Naive thymus-derived CD8-positive, alpha-beta T cell (primary cell): ENCODE data around the gene TIMD4. TPM values are rescaled to one million over a fixed set of nuclear protein-coding genes. Genes with fewer than 3 reads are reported as not detected.
"Not testable (repeated sequence)": the region's sequence is repeated elsewhere in the genome, so short reads cannot be mapped to it uniquely, and the experiment has no call there.

Source experiments
- ATAC-seq, 2 donors: fragments of 150-1000 bp; cut with Tn5 transposase in 1 of 2; sonication (Bioruptor Pico), chemical (Tn5 transposase) in 1 of 2; 1 replicate in 1 of 2; 2 replicates in 1 of 2; pipeline ENCODE4 v1.10.0; 2021; ENCODE audit warnings: mild to moderate bottlenecking in 2 of 2, moderate library complexity in 2 of 2
- POLR2A ChIA-PET: fragments of 350-600 bp; sonication (Branson Sonifier 250); formaldehyde crosslinking; loops from one replicate; lab custom pipeline; 2021; ENCODE audit warnings: antibody characterized with exemption; lab: Charles Lee
- DNase-seq, 10 donors: peaks; one replicate each; pipeline versions ENCODE4 v3.0.0 to v3.0.0-alpha.2; 2020 to 2022
- H3K27ac Mint-ChIP-seq, 10 donors: one replicate each; pipeline ENCODE4 v1.8.0; 2020 to 2022; ENCODE audit warnings: mild to moderate bottlenecking in 10 of 10, mixed read lengths in 10 of 10, moderate library complexity in 4 of 10, inconsistent platforms in 1 of 10
- H3K27me3 Mint-ChIP-seq, 5 donors: one replicate each; pipeline ENCODE4 v1.8.0; 2021 to 2022; ENCODE audit warnings: mixed read lengths in 5 of 5
- H3K36me3 Mint-ChIP-seq, 3 donors: one replicate each; pipeline ENCODE4 v1.8.0; 2020 to 2022; ENCODE audit warnings: mixed read lengths in 3 of 3, mild to moderate bottlenecking in 2 of 3, inconsistent platforms in 1 of 3
- H3K4me1 Mint-ChIP-seq, 4 donors: one replicate each; pipeline ENCODE4 v1.8.0; 2021 to 2022; ENCODE audit warnings: mixed read lengths in 4 of 4
- H3K4me3 Mint-ChIP-seq, 10 donors: one replicate each; pipeline ENCODE4 v1.8.0; 2020 to 2022; ENCODE audit warnings: mild to moderate bottlenecking in 10 of 10, mixed read lengths in 10 of 10, moderate library complexity in 6 of 10, inconsistent platforms in 1 of 10
- H3K9me3 Mint-ChIP-seq, 9 donors: one replicate each; pipeline ENCODE4 v1.8.0; 2020 to 2022; ENCODE audit warnings: mixed read lengths in 9 of 9, mild to moderate bottlenecking in 3 of 9, inconsistent platforms in 1 of 9, moderate library complexity in 1 of 9
- polyA plus RNA-seq, 3 donors: library from polyadenylated mRNA; unstranded; fragments of 300-500 nt; fragmentation: Illumina TruSeq; gene quantifications; one replicate each; pipeline ENCODE4 v1.2.3, GENCODE V29; 2021
- total RNA-seq, 8 experiments: library from RNA in 2 of 8; stranded (reverse) in 2 of 8; gene quantifications; one replicate each; pipeline ENCODE4 v1.2.3 and lab custom pipeline; 2021 to 2026

Gene TIMD4
- 10 to 100 TPM; 19.4 to 26.5 TPM for total RNA-seq
- polyA plus RNA-seq: 1 to 10 TPM in 2 of 3 donors, under 1 TPM in 1; 0.95 to 3.4 (median 1.1) TPM
- 0.06 to 7.4 (median 3.5) reads per million in 6 experiments for total RNA-seq (lab: John Stamatoyannopoulos, UW)

GRCh38 chr5:156963125-156963524 lies at the start of gene TIMD4:
Gene TIMD4, minus strand, starts transcription at chr5:156963226. Its CDS starts 28 bp downstream, at chr5:156963198.
- Mint-ChIP-seq H3K27me3 (peaks cover 0 to 2% (median 0%) of the 10 kb centered on the region in 5 donors), H3K4me3 (no peak within 1 kb of the TSS), H3K27ac (peak within 1 kb of the TSS in 1 of 10 donors; percentile 5), H3K36me3 (peaks cover 11 to 22% (median 18%) of the 10 kb centered on the region in 3 donors), H3K4me1 (peaks cover 0 to 5% (median 0%) of the 10 kb centered on the region in 4 donors), H3K9me3 (peaks cover 0 to 3% (median 0%) of the 10 kb centered on the region in 9 donors)
- ATAC-seq: no peak
- no peak for DNase-seq
- POLR2A ChIA-PET: no interaction called here

DNA sequence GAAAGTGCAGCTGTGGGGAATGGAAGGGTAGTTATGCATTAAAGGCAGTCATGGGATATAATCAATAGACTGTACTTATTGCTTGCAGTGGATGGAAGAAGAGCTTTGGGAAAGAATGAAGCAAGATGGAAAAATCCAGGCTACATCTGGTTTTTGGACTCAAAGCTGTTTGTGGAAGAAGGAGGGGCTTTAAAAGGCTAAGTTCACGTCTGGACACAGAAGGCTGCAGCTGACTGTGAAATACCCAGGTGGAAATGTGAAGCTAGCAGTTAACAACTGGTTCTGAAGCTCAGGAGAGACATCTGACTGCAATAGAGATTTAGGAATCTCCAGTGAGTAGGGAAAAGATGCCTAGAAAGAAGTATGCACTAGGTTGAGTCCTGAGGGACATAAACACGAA lies 43.2 kb upstream of the TIMD4 start:
- H3K36me3 Mint-ChIP-seq: peaks cover 23 to 27% (median 26%) of the 10 kb centered on the region in 3 donors
- H3K9me3 Mint-ChIP-seq: peaks cover 0 to 25% (median 8%) of the 10 kb centered on the region in 9 donors
- H3K27ac Mint-ChIP-seq: no peak overlapping the region
- ATAC-seq (no peak), DNase-seq (no peak)
- no peak overlapping the region for H3K4me3 Mint-ChIP-seq
- peaks cover 0 to 1% (median 0%) of the 10 kb centered on the region in 5 donors for H3K27me3 Mint-ChIP-seq
- POLR2A ChIA-PET: interaction anchor here (0.6 kb wide), 1 partner anchor 12 kb away, joined by 7 read pairs; no protein-coding TSS in a partner anchor
- H3K4me1 Mint-ChIP-seq: peaks cover 0 to 3% (median 0%) of the 10 kb centered on the region in 4 donors

DNA sequence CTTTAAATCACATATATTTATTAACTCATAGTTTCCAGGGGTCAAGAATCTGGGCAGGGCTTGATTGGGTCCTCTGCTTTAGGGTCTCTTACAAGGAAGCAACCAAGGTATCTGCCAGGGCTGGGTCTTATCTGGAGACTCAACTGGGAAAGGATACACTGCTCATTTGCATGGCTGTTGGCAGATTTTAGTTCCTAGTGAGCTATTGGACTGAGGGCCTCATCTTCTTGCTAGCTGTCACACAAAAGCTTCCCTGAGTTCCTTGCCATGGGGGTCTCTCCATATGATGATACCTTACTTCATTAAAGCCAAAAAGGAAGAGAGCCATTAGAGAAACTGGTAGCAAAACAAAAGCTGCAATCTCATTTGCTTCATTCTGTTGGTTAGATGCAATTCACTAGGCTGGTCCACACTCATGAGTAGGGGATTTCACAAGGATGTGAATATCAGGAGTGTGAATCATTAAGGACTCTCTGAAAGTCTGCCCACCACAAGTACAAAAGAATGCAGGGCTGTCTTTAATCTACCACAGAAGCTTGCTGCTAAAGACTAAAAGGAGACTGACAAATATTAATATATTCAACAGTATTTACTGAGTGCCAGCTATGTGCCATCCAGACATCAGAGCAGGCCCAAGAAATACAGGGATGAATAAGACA lies 42.0 kb upstream of the TIMD4 start:
- Mint-ChIP-seq H3K9me3 (peaks cover 0 to 37% (median 11%) of the 10 kb centered on the region in 9 donors), H3K4me3 (no peak overlapping the region), H3K27ac (peak overlapping the region in 2 of 10 donors; percentile 4 to 43), H3K4me1 (peaks cover 0 to 3% (median 0%) of the 10 kb centered on the region in 4 donors), H3K27me3 (peaks cover 0 to 1% (median 0%) of the 10 kb centered on the region in 5 donors), H3K36me3 (peaks cover 30 to 39% (median 35%) of the 10 kb centered on the region in 3 donors)
- POLR2A ChIA-PET: no interaction called here
- DNase-seq: no peak
- no peak for ATAC-seq

DNA sequence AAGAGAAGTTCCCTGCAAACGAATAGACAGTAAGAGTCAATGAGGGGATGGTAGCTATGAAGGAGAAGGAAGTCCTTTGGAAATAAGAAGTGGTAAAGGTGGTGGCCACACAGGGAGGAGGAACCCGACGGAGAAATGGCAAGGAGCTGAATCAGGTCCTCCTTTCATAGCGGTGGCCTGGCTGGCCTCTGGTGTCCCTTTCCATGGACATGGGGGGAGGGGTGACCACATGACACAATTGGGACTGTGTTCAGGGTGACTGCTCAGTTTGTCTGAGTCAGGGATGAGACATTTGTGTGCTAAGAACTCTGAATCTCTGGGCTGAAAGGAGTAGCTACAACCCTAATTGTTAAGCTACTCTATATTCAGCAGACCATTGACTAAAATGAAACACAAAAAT lies 28.7 kb upstream of the TIMD4 start:
- peaks cover 2 to 24% (median 10%) of the 10 kb centered on the region in 3 donors for H3K36me3 Mint-ChIP-seq

GRCh38 chr5:156984064-156984463 lies 21.0 kb upstream of the TIMD4 start:
- ATAC-seq (no peak), DNase-seq (no peak)
- Mint-ChIP-seq H3K9me3 (peaks cover 0 to 18% (median 9%) of the 10 kb centered on the region in 9 donors), H3K4me3 (no peak overlapping the region), H3K36me3 (peaks cover 10 to 22% (median 13%) of the 10 kb centered on the region in 3 donors), H3K27ac (no peak overlapping the region), H3K27me3 (peaks cover 0 to 1% (median 0%) of the 10 kb centered on the region in 5 donors), H3K4me1 (peaks cover 0 to 5% (median 0%) of the 10 kb centered on the region in 4 donors)
- POLR2A ChIA-PET: interaction anchor here (0.6 kb wide), 1 partner anchor 17 kb away, joined by 4 read pairs; no protein-coding TSS in a partner anchor

More for the DNA sequence above, 28.7 kb upstream of the TIMD4 start:
- DNase-seq (no peak), ATAC-seq (no peak)
- H3K4me1 Mint-ChIP-seq: peaks cover 0 to 5% (median 0%) of the 10 kb centered on the region in 4 donors
- no peak overlapping the region for H3K4me3 Mint-ChIP-seq
- peaks cover 0 to 3% (median 0%) of the 10 kb centered on the region in 5 donors for H3K27me3 Mint-ChIP-seq
- POLR2A ChIA-PET: no interaction called here
- peaks cover 2 to 14% (median 9%) of the 10 kb centered on the region in 9 donors for H3K9me3 Mint-ChIP-seq
- H3K27ac Mint-ChIP-seq: peak overlapping the region in 1 of 10 donors; percentile 1

GRCh38 chr5:156981481-156981880 lies 18.5 kb upstream of the TIMD4 start:
- peaks cover 0 to 8% (median 0%) of the 10 kb centered on the region in 9 donors for H3K9me3 Mint-ChIP-seq
- ATAC-seq (no peak), DNase-seq (no peak)
- peak overlapping the region in 2 of 10 donors; percentile 52 to 91 for H3K27ac Mint-ChIP-seq
- H3K4me3 Mint-ChIP-seq: no peak overlapping the region
- H3K36me3 Mint-ChIP-seq: peaks cover 6 to 20% (median 19%) of the 10 kb centered on the region in 3 donors
- peaks cover 0 to 4% (median 1%) of the 10 kb centered on the region in 5 donors for H3K27me3 Mint-ChIP-seq
- peaks cover 0 to 2% (median 0%) of the 10 kb centered on the region in 4 donors for H3K4me1 Mint-ChIP-seq
- POLR2A ChIA-PET: no interaction called here

GRCh38 chr5:156974328-156974727 lies 11.3 kb upstream of the TIMD4 start:
- DNase-seq: no peak
- Mint-ChIP-seq H3K4me1 (peaks cover 0 to 2% (median 0%) of the 10 kb centered on the region in 4 donors), H3K4me3 (no peak overlapping the region), H3K36me3 (peaks cover 6 to 16% (median 14%) of the 10 kb centered on the region in 3 donors), H3K27me3 (peaks cover 0 to 4% (median 0%) of the 10 kb centered on the region in 5 donors), H3K27ac (no peak overlapping the region), H3K9me3 (peaks cover 0 to 9% (median 0%) of the 10 kb centered on the region in 9 donors)
- no peak for ATAC-seq
- POLR2A ChIA-PET: no interaction called here

GRCh38 chr5:156971848-156972525 lies 9.0 kb upstream of the TIMD4 start:
- H3K27ac Mint-ChIP-seq: peak overlapping the region in 1 of 10 donors; percentile 13
- H3K4me3 Mint-ChIP-seq: no peak overlapping the region

GRCh38 chr5:156971415-156971814 lies 8.4 kb upstream of the TIMD4 start:
- Mint-ChIP-seq H3K9me3 (peaks cover 0 to 9% (median 0%) of the 10 kb centered on the region in 9 donors), H3K4me1 (peaks cover 0 to 2% (median 0%) of the 10 kb centered on the region in 4 donors), H3K27ac (peak overlapping the region in 1 of 10 donors; percentile 0), H3K36me3 (peaks cover 0 to 7% (median 5%) of the 10 kb centered on the region in 3 donors), H3K27me3 (no peaks in the 10 kb centered on the region), H3K4me3 (no peak overlapping the region)
- DNase-seq: no peak
- POLR2A ChIA-PET: no interaction called here
- ATAC-seq: no peak

More at GRCh38 chr5:156971848-156972525, 9.0 kb upstream of the TIMD4 start:
- POLR2A ChIA-PET: no interaction called here
- ATAC-seq: no peak
- H3K9me3 Mint-ChIP-seq: peaks cover 0 to 9% (median 0%) of the 10 kb centered on the region in 9 donors
- peaks cover 0 to 2% (median 0%) of the 10 kb centered on the region in 4 donors for H3K4me1 Mint-ChIP-seq
- peaks cover 0 to 8% (median 7%) of the 10 kb centered on the region in 3 donors for H3K36me3 Mint-ChIP-seq
- DNase-seq: no peak
- H3K27me3 Mint-ChIP-seq: no peaks in the 10 kb centered on the region

- H3K4me1 Mint-ChIP-seq, H3K9me3 Mint-ChIP-seq: not testable (repeated sequence)
These were observed 4.4 kb upstream of the TIMD4 start for GRCh38 chr5:156967386-156967785.

DNA sequence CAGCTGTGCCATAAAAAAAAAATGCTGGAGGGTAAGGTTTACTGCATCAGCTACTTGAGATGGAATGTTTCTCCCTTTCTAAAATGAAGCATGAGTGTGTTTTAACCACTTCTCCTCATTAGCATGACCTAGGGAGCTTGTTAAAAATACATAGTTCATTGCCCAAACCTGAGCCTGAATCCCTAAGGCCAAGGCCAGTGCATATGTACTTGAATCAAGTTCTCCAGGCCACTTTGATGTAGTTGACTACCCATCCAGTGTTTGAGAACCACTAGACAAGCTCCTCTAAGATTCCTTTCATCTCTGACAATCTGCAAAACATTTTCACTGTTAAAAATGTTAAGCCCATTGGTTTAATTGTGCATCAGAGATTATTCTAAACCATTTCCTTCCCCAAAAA lies 6.7 kb downstream of the TIMD4 start:
- ATAC-seq: no peak
- peak overlapping the region in 6 of 10 donors; percentile 10 to 68 (median 50) for H3K27ac Mint-ChIP-seq
- H3K27me3 Mint-ChIP-seq: peaks cover 0 to 2% (median 0%) of the 10 kb centered on the region in 5 donors
- DNase-seq: no peak
- H3K4me3 Mint-ChIP-seq: no peak overlapping the region
- peaks cover 11 to 33% (median 24%) of the 10 kb centered on the region in 3 donors for H3K36me3 Mint-ChIP-seq
- H3K4me1 Mint-ChIP-seq: peaks cover 1 to 15% (median 10%) of the 10 kb centered on the region in 4 donors
- H3K9me3 Mint-ChIP-seq: no peaks in the 10 kb centered on the region
- POLR2A ChIA-PET: no interaction called here

More at GRCh38 chr5:156967386-156967785, 4.4 kb upstream of the TIMD4 start:
- peaks cover 11 to 19% (median 18%) of the 10 kb centered on the region in 3 donors for H3K36me3 Mint-ChIP-seq
- POLR2A ChIA-PET, ATAC-seq, DNase-seq, H3K27ac Mint-ChIP-seq, H3K27me3 Mint-ChIP-seq, H3K4me3 Mint-ChIP-seq: not testable (repeated sequence)

GRCh38 chr5:156951359-156951758 lies 11.7 kb downstream of the TIMD4 start:
- Mint-ChIP-seq H3K27ac (peak overlapping the region in 2 of 10 donors; percentile 16 to 45), H3K4me3 (no peak overlapping the region), H3K36me3 (peaks cover 11 to 63% (median 41%) of the 10 kb centered on the region in 3 donors), H3K27me3 (no peaks in the 10 kb centered on the region), H3K4me1 (peaks cover 4 to 14% (median 8%) of the 10 kb centered on the region in 4 donors), H3K9me3 (no peaks in the 10 kb centered on the region)
- ATAC-seq (no peak), DNase-seq (no peak)
- POLR2A ChIA-PET: no interaction called here
